Endothelial cell (in vitro differentiated cells): ENCODE measurements around the gene EOGT. TPM values are rescaled to one million over a fixed set of nuclear protein-coding genes. Genes with fewer than 3 reads are reported as not detected.

Experiments used
- microRNA-seq: library from miRNA; unstranded; fragments of <30 nt; microRNA quantifications from one replicate; pipeline ENCODE4, GENCODE V29; 2020; ENCODE audit not compliant: unreplicated experiment
- total RNA-seq: library from RNA; stranded (reverse); fragmentation: NEBNext Ultra II Directional; extraction: Animal tissue kit (Norgen Biotek cat#: 25700); gene quantifications from one replicate; pipeline ENCODE4 v1.2.1, GENCODE V29; 2021; ENCODE audit not compliant: unreplicated experiment

Gene EOGT
- total RNA-seq, 1 donor from 2014 or later: 165 TPM

Small RNA genes lying within 50 kb of the gene (microRNA-seq; reads per million reads assigned to microRNA genes)
- 0.56 reads per million for gene MIR3136

Other genes starting within 250 kb of the EOGT start
- gene TAFA4, start 81.1 kb downstream of the EOGT start, total RNA-seq: 2.7 TPM
- 18.1 TPM for gene TMF1, start 38.6 kb upstream of the EOGT start, total RNA-seq
- gene UBA3, start 66.7 kb upstream of the EOGT start, total RNA-seq: 58.9 TPM
- 86.2 TPM for gene ARL6IP5, start 71.3 kb upstream of the EOGT start, total RNA-seq
- not detected for gene LMOD3, start 108.9 kb upstream of the EOGT start, total RNA-seq